Right lobe of liver (tissue), 4 donors: ENCODE results near the gene ROPN1L.

Source experiments
- POLR2A ChIP-seq: fragments of 450-650 bp; IDR thresholded peaks from one replicate; pipeline ENCODE4 v1.6.1; 2017; ENCODE audit warnings: antibody characterized with exemption, mild to moderate bottlenecking
- TF ChIP-seq, protein P1 (sequence below), 4 donors: fragments of 200-600 bp in 3 of 4; fragments of 450-650 bp in 1 of 4; IDR thresholded peaks; one replicate each; pipeline versions ENCODE4 v1.5.1 to v1.8.0; 2016 to 2022; ENCODE audit warnings: antibody characterized with exemption in 4 of 4, mild to moderate bottlenecking in 2 of 4
- donor health status: DM: no; HTN: no; CAD: no.
- donor health status: DM: no; HTN: no; CAD: no.
- donor health status: DM: no; HTN: yes; CAD: no.

- TF ChIP-seq, protein P1, sequence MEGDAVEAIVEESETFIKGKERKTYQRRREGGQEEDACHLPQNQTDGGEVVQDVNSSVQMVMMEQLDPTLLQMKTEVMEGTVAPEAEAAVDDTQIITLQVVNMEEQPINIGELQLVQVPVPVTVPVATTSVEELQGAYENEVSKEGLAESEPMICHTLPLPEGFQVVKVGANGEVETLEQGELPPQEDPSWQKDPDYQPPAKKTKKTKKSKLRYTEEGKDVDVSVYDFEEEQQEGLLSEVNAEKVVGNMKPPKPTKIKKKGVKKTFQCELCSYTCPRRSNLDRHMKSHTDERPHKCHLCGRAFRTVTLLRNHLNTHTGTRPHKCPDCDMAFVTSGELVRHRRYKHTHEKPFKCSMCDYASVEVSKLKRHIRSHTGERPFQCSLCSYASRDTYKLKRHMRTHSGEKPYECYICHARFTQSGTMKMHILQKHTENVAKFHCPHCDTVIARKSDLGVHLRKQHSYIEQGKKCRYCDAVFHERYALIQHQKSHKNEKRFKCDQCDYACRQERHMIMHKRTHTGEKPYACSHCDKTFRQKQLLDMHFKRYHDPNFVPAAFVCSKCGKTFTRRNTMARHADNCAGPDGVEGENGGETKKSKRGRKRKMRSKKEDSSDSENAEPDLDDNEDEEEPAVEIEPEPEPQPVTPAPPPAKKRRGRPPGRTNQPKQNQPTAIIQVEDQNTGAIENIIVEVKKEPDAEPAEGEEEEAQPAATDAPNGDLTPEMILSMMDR (IDR thresholded peaks at IDR 0.05) = no peak
- TF ChIP-seq POLR2A = no peak
Measured at GRCh38 chr5:10406651-10407050, 35.0 kb upstream of the ROPN1L start.
